Ascending aorta (tissue), 2 donors: ENCODE results near the gene PCDHGA9. TPM values are rescaled to one million over a fixed set of nuclear protein-coding genes. Genes with fewer than 3 reads are reported as not detected.
"Not testable (repeated sequence)": the region's sequence is repeated elsewhere in the genome, so short reads cannot be mapped to it uniquely, and the experiment has no call there.

ENCODE experiments used
- DNase-seq, 2 donors: peaks; one replicate each; pipeline ENCODE4 v3.0.0-alpha.2; 2019; ENCODE audit warnings: low spot score in 2 of 2
- H3K27ac ChIP-seq, 2 donors: fragments of 200-600 bp; sonication (generic); one replicate each; pipeline ENCODE4 v1.5.1; 2016 to 2017; ENCODE audit warnings: mild to moderate bottlenecking in 1 of 2
- H3K27me3 ChIP-seq: fragments of 200-600 bp; sonication (generic); one replicate; pipeline ENCODE4 v1.5.1; 2017
- H3K36me3 ChIP-seq, 2 donors: fragments of 200-600 bp; sonication (generic); one replicate each; pipeline ENCODE4 v1.5.1; 2016
- H3K4me1 ChIP-seq, 2 donors: fragments of 200-600 bp; sonication (generic); one replicate each; pipeline ENCODE4 v1.5.1; 2016 to 2017; ENCODE audit warnings: mild to moderate bottlenecking in 1 of 2
- H3K4me3 ChIP-seq, 2 donors: fragments of 200-600 bp; sonication (generic); one replicate each; pipeline ENCODE4 v1.5.1; 2016 to 2017; ENCODE audit warnings: mild to moderate bottlenecking in 1 of 2
- H3K9me3 ChIP-seq, 2 donors: fragments of 200-600 bp; sonication (generic); one replicate each; pipeline ENCODE4 v1.5.1; 2016
- intact Hi-C: fragments of 100-400 bp; cut with DNase I; formaldehyde crosslinking; loops from one replicate; pipeline ENCODE4 v1.15.1; 2023
- total RNA-seq: library from RNA; depleted of rRNA; stranded (reverse); fragments of >200 nt; gene quantifications from one replicate; pipeline ENCODE4 v1.1.0, GENCODE V29; 2016
- TF ChIP-seq, protein P1 (sequence below), 3 experiments: fragments of 200-600 bp in 2 of 3; fragments of 450-650 bp in 1 of 3; sonication (generic) in 2 of 3; IDR thresholded peaks; one replicate each; pipeline ENCODE4 v1.5.1; 2016 to 2019; ENCODE audit warnings: antibody characterized with exemption in 3 of 3, mild to moderate bottlenecking in 1 of 3, moderate library complexity in 1 of 3

Gene PCDHGA9
- total RNA-seq, 1 donor from 2014 or later: 3.2 TPM

DNA sequence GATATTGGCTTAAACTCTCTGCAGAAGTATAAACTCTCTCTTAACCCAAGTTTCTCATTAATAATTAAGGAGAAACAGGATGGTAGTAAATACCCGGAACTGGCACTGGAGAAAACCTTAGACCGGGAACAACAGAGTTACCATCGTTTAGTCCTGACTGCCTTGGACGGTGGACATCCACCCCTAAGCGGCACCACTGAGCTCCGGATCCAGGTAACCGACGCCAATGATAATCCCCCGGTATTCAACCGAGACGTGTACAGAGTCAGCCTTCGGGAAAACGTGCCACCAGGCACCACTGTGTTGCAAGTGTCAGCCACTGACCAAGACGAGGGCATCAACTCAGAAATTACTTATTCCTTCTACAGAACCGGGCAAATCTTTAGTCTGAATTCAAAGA lies 4.0 kb upstream of the PCDHGA9 start:
- Histone ChIP-seq H3K27ac (no peak overlapping the region), H3K36me3 (peaks cover 0 to 5% of the 10 kb centered on the region in 2 donors), H3K4me3 (peak overlapping the region in 1 of 2 donors; percentile 2), H3K27me3 (no peaks in the 10 kb centered on the region), H3K9me3 (peaks cover 79 to 97% of the 10 kb centered on the region in 2 donors), H3K4me1 (no peaks in the 10 kb centered on the region)
- TF ChIP-seq, protein P1, sequence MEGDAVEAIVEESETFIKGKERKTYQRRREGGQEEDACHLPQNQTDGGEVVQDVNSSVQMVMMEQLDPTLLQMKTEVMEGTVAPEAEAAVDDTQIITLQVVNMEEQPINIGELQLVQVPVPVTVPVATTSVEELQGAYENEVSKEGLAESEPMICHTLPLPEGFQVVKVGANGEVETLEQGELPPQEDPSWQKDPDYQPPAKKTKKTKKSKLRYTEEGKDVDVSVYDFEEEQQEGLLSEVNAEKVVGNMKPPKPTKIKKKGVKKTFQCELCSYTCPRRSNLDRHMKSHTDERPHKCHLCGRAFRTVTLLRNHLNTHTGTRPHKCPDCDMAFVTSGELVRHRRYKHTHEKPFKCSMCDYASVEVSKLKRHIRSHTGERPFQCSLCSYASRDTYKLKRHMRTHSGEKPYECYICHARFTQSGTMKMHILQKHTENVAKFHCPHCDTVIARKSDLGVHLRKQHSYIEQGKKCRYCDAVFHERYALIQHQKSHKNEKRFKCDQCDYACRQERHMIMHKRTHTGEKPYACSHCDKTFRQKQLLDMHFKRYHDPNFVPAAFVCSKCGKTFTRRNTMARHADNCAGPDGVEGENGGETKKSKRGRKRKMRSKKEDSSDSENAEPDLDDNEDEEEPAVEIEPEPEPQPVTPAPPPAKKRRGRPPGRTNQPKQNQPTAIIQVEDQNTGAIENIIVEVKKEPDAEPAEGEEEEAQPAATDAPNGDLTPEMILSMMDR (IDR thresholded peaks at IDR 0.05): no peak
- intact Hi-C loops: no loop called here
- no peak for DNase-seq

DNA sequence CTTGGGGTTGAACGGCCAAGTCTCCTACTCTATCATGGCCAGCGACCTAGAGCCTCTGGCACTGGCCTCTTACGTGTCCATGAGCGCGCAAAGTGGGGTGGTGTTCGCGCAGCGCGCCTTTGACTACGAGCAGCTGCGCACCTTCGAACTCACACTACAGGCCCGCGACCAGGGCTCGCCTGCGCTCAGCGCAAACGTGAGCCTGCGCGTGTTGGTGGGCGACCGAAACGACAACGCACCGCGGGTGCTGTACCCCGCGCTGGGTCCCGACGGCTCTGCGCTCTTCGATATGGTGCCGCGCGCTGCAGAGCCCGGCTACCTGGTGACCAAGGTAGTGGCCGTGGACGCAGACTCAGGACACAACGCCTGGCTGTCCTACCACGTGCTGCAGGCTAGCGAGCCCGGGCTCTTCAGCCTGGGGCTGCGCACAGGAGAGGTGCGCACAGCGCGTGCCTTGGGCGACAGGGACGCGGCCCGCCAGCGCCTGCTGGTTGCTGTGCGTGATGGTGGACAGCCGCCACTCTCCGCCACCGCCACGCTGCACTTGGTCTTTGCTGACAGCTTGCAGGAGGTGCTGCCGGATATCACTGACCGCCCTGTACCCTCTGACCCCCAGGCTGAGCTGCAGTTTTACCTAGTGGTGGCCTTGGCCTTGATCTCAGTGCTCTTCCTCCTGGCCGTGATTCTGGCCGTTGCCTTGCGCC lies 2.9 kb upstream of the PCDHGA9 start:
- Histone ChIP-seq H3K4me3 (peak overlapping the region in 1 of 2 donors; percentile 20), H3K27ac (no peak overlapping the region), H3K27me3 (no peaks in the 10 kb centered on the region), H3K9me3 (peaks cover 79 to 97% of the 10 kb centered on the region in 2 donors), H3K4me1 (no peaks in the 10 kb centered on the region), H3K36me3 (peaks cover 0 to 5% of the 10 kb centered on the region in 2 donors)
- DNase-seq: no peak
- intact Hi-C loops: loop anchor here (5.0 to 10.0 kb wide), 2 partner anchors 125 to 163 kb away; no protein-coding TSS in a partner anchor
- TF ChIP-seq, protein P1 (IDR thresholded peaks at IDR 0.05): no peak

DNA sequence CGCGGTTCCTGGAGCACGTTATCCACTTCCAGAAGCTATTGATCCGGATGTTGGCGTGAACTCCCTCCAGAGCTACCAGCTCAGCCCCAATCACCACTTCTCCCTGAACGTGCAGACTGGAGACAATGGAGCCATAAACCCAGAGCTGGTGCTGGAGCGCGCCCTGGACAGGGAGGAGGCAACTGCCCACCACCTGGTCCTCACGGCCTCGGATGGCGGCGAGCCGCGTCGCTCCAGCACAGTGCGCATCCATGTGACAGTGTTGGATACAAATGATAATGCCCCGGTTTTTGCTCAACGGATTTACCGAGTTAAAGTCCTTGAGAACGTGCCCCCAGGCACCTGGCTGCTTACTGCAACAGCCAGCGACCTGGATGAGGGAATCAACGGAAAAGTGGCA lies 809 bp downstream of the PCDHGA9 start:
- Histone ChIP-seq H3K4me1 (no peaks in the 10 kb centered on the region), H3K9me3 (peaks cover 92 to 100% of the 10 kb centered on the region in 2 donors), H3K27me3 (no peaks in the 10 kb centered on the region), H3K36me3 (peaks cover 4 to 5% of the 10 kb centered on the region in 2 donors), H3K27ac (no peak overlapping the region), H3K4me3 (peak overlapping the region; percentile 37 to 45)
- TF ChIP-seq, protein P1 (IDR thresholded peaks at IDR 0.05): no peak
- DNase-seq: no peak
- intact Hi-C loops: loop anchor here (5.0 to 10.0 kb wide), 2 partner anchors 121 to 159 kb away; no protein-coding TSS in a partner anchor

DNA sequence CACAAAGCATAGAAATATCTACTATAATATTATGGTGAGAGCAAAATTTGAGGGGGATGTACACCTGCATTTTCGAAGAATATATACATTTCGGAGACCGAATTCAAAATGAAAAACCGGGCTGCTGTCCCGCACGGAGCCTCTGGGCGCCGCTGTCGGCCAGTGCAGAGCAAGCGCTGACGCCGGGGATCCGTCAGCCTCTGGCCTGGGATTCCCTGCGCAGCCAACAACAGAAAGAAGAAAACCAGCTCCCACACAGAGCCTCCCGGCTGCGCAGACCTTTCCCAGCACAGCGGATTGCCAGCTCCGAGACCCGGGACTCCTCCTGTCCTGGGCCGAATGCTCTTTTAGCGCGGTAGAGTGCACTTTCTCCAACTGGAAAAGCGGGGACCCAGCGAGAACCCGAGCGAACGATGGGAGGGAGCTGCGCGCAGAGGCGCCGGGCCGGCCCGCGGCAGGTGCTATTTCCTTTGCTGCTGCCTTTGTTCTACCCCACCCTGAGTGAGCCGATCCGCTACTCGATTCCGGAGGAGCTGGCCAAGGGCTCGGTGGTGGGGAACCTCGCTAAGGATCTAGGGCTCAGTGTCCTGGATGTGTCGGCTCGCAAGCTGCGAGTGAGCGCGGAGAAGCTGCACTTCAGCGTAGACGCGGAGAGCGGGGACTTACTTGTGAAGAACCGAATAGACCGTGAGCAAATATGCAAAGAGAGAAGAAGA lies 5.4 kb downstream of the PCDHGA9 start, which contains the start of gene PCDHGB6:
TSS of gene PCDHGB6 (plus strand) at position 232 of the 716 bp plus-strand sequence. CDS start at position 414, 182 bp downstream.
- intact Hi-C loops: loop anchor here (10.0 kb wide), 1 partner anchor 117 kb away; no protein-coding TSS in a partner anchor
- not testable (repeated sequence) for H3K4me1 ChIP-seq, H3K36me3 ChIP-seq, H3K27ac ChIP-seq, H3K27me3 ChIP-seq
- Histone ChIP-seq H3K9me3 (peaks cover 95 to 100% of the 10 kb centered on the region in 2 donors), H3K4me3 (peak within 1 kb of the TSS; percentile 34 to 42)
- TF ChIP-seq, protein P1 (IDR thresholded peaks at IDR 0.05): peak in 2 of 3 experiments; percentile 15 to 21
- peak in 1 of 2 donors; percentile 61 for DNase-seq

DNA sequence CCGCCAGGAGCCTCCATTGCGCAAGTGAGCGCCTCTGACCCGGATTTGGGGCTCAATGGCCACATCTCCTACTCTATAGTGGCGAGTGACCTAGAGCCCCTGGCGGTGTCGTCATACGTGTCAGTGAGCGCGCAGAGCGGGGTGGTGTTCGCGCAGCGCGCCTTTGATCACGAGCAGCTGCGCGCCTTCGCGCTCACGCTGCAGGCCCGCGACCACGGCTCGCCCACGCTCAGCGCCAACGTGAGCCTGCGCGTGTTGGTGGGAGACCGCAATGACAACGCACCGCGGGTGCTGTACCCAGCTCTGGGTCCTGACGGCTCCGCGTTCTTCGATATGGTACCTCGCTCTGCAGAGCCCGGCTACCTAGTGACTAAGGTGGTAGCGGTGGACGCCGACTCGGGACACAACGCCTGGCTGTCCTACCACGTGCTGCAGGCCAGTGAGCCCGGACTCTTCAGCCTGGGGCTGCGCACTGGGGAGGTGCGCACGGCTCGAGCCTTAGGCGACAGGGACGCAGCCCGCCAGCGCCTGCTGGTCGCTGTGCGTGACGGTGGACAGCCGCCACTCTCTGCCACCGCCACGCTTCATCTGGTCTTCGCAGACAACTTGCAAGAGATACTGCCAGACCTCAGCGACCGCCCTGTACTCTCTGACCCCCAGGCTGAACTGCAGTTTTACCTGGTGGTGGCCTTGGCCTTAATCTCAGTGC lies 7.2 kb downstream of the PCDHGA9 start:
- Histone ChIP-seq H3K9me3 (peaks cover 95 to 100% of the 10 kb centered on the region in 2 donors), H3K4me3 (peak overlapping the region in 1 of 2 donors; percentile 42), H3K4me1 (no peaks in the 10 kb centered on the region), H3K27ac (no peak overlapping the region), H3K36me3 (peaks cover 4 to 6% of the 10 kb centered on the region in 2 donors), H3K27me3 (no peaks in the 10 kb centered on the region)
- TF ChIP-seq, protein P1 (IDR thresholded peaks at IDR 0.05): no peak
- intact Hi-C loops: loop anchor here (10.0 kb wide), 1 partner anchor 115 kb away; no protein-coding TSS in a partner anchor
- DNase-seq: no peak
